Measurements from ENCODE around the gene ABL2.

Gene ABL2

GRCh38 chr1:179089827-179090482 is 139.5 kb downstream of the ABL2 start:
- no peak for DNase-seq

- no peak for DNase-seq
Measured at GRCh38 chr1:179087665-179088064, 141.8 kb downstream of the ABL2 start.

DNA sequence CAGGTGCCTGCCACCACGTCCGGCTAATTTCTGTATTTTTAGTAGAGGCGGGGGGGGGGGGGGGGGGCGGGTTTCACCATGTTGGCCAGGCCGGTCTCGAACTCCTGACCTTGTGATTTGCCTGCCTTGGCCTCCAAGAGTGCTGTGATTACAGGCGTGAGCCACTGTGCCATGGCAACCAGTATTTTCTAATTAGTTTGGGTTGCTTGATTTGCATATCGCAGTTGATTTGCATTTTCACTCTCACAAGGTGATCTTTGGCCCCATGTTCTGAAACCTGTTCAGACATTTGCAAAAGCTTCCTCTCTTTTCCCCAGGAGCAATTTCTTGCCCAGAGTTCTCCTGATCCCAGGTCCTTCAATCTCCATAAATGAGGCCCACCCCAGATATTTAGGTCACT is 145.9 kb downstream of the ABL2 start:
- DNase-seq = no peak

- peak; percentile 44 for DNase-seq
Measured at GRCh38 chr1:179082999-179083335, 146.5 kb downstream of the ABL2 start.

DNA sequence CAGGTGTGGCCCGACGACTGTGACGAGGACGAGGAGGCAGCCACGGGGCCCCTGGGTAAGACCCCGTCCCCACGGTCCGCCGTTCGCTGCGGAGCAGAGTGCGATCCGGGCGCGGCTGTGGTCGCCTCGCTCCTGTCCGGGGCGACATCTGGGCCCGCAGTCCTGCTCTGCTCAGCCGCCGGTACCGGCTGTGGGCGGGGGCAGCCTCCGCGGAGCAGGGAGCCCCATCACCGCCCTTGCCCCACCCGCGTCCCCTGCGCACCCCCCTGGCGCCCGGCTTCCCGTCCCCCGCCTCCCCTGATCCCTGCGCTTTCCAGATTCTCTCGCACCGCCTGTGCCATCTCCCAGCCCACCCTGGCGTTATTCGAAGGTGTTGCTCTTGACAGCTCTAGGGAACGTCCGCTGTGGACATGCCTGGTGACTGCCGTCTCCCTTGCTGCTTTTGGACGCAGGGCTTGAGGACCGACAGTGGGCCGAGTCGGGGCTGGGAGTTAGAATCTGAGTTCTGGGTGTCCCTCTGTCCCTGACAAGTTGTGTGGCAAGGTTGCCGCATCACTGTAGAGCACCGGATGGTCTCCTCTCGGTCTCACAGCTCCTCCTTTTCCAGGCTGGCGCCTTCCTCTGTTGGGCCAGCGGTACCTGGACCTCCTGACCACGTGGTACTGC is 147.0 kb downstream of the ABL2 start:
- DNase-seq = peak; percentile 43

DNA sequence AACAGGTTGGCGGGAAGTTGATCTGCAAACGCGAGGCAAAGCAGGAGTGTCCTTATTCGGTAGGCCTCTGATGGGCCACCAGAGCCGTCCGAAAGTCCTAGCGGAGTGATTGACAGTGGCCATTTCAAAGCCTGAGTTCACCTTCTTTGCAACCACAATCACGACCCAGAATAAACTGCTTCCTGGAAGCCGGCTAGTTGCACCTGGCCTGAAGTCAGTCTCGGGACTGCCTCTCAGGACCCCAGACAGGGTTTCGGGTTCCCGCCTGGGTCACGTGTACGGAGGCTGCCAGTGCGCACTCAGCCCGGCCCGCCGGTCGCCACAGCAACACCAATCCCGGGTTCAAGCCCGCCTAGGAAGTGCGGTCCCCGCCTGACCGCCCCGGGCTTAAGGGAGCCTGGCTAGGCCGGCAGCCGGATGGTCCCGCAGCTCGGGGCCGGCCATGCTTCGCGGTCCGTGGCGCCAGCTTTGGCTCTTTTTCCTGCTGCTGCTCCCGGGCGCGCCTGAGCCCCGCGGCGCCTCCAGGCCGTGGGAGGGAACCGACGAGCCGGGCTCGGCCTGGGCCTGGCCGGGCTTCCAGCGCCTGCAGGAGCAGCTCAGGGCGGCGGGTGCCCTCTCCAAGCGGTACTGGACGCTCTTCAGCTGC is 147.7 kb downstream of the ABL2 start, which contains the start of gene TOR3A:
TOR3A (plus strand) TSS at position 384 of the 646 bp plus-strand sequence; CDS start at position 443, 59 bp downstream.
- DNase-seq = peak; percentile 85

- peak; percentile 41 for DNase-seq
Measured at GRCh38 chr1:179080866-179081686, 148.4 kb downstream of the ABL2 start.

DNA sequence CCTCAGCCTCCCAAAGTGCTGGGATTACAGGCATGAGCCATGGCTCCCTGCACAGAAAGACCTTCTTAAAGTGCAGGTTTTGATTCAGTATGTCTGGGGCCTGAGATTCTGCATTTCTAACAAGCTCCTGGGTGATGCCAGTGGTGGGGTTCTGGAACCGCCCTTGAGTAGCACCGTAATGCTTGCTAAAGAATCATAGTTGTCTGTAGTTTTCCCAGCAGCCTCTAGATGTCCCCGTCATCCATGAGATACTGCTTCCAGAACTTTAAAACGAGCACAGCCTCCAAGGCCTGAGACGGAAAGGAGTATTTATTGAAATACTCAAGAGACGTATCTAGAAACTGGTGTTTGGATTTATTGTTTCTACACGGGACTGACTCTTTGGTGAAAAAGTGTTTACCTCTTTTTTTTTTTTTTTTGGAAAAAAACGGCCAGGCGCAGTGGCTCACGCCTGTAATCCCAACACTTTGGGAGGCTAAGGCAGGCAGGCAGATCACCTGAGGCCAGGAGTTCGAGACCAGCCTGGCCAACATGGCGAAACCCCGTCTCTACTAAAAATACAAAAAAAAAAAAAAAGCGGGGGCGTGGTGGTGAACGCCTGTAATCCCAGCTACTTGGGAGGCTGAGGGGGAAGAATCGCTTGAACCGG is 150.2 kb downstream of the ABL2 start:
- DNase-seq = peak; percentile 62

- DNase-seq = no peak
Measured at GRCh38 chr1:179077396-179077795, 152.1 kb downstream of the ABL2 start.

DNA sequence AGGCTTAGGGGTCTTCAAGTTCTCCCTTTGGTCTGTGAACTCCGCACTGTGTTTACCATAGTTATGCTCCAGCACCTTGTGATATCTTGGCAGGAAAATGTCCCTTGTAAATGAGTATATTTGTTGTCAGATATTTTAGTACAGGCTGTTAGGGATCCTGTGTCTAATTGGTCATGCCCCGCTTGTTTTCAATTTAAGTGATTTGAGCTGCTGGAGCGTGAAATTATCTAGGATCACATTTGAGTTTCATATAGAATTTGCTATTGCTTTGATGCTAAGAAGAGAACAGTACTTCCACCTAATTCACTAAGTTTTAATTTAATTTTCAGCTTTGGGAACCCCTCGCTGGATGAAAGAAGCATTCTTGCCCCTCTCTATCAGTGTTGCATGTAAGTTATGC is 163.0 kb downstream of the ABL2 start:
- no peak for DNase-seq

- no peak for DNase-seq
Measured at GRCh38 chr1:179061360-179062282, 167.9 kb downstream of the ABL2 start.

- no peak for DNase-seq
Measured at GRCh38 chr1:179058487-179059483, 170.7 kb downstream of the ABL2 start.

DNA sequence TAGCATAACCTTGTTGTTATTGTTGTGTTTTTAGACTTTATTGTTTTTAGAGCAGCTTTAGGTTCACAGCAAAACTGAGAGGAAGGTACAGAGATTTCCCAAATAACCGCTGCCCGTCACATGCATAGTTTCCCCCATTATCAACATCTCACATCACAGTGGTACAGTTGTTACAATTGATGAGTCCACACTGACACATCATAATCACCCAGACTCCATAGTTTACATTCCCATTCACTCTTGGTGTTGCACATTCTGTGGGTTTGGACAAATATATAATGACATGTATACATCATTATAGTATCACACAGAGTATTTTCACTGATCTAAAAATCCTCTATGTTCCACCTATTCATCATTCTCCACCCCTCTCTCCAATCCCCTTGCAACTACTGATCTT is 173.5 kb downstream of the ABL2 start:
- no peak for DNase-seq

GRCh38 chr1:179053486-179053885 is 176.0 kb downstream of the ABL2 start:
- DNase-seq = no peak

GRCh38 chr1:179052776-179053175 is 176.7 kb downstream of the ABL2 start:
- DNase-seq = no peak
